Activated naive CD4-positive, alpha-beta T cell treated with anti-CD3 and anti-CD28 coated beads, Interleukin-2, amount 50 U/mL, for 16 hours (primary cell): Measurements from ENCODE around the gene PTEN.
"Not testable (repeated sequence)": the region's sequence is repeated elsewhere in the genome, so short reads cannot be mapped to it uniquely, and the experiment has no call there.

Experiments used
- DNase-seq: peaks from one replicate; pipeline ENCODE4 v3.0.0-alpha.2; 2020

PTEN gene

GRCh38 chr10:87863053-87863943, at the start of gene PTEN, which contains the start of gene KLLN:
Gene PTEN, plus strand, starts transcription at chr10:87863625. Its CDS starts 845 bp downstream, at chr10:87864470.
Gene KLLN, minus strand, starts transcription at chr10:87863533. Its CDS starts 1,046 bp downstream, at chr10:87862487.
- peak; percentile 84 for DNase-seq

- DNase-seq: no peak
Measured at GRCh38 chr10:87816163-87816897, 47.1 kb upstream of the PTEN start.

DNA sequence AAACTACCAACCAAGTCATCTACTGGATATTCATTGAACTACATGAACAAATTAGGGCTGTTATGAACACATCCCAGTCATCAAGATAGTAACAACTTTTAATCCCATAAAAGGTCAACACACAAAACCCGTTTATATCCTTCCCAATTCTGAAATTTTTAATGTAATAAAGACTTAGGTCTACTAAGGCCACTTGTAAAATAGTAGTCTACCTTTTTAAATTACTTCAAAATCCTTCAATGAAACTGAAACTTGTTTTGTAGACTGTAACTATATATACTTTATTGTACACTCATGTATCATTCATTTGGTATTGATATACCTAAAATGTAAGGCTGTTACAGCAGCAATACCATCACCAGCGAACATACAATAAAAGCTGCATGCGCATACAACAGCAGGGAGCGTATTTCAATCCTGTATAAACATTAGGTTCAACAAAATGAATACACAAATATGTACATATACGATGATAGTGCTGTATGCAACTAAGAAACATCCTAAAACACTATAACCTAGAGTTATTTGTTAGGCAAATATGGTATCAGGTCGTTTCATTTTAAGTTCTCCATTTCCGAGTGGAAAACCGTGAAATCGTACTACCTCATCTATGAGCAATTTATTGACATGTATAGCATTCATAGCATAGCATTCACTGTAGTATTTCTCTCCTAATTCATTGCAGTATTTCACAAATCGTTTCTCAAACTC, 46.4 kb upstream of the PTEN start:
- DNase-seq: no peak

DNA sequence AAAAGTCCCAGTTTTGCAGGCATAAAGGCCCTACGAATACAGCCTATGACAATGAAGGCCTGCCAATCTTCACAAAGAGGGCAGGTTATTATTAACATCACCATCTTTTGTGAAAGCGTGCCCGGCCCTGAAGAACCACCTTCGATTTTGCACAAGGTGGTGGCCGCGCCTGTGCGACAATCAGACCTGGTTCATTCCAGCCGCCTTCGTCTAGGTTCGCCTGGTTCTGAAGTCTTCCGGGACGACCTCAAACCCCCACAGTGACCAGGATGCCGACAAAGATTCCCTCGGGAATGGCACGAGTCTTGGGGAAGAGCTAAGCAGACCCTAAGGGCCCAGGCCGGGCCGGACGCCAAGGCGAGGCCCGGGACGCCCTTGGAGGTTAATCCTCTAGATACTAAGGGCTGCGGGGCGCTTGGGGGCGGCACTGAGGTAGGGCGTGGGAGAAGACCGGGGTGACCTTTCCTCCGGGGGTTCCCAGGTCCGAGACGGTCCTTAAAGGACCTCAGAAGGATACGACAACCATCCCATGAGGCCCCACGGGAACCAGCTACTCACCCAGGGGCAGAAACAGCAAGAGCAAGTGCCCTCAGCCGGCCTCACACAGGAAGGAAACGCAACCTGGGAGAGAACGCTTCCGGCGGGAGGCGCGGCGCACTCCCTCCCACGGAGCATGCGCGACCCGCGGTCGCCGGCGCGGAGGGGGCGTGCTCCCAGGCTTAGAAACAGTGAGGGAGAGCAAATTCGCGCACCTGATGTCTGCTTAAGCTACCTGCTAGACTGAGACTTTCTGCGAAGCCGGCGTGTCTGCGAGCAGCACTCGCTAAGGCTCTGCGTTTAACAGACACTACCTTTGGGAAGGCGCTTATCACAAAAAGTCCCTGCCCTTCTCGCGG, 45.6 kb upstream of the PTEN start, which contains the start of gene ATAD1:
Gene ATAD1, minus strand, starts transcription at position 618 of the 896 bp plus-strand sequence. CDS start 3,627 bp downstream, outside the sequence.
- DNase-seq: peak; percentile 89

DNA sequence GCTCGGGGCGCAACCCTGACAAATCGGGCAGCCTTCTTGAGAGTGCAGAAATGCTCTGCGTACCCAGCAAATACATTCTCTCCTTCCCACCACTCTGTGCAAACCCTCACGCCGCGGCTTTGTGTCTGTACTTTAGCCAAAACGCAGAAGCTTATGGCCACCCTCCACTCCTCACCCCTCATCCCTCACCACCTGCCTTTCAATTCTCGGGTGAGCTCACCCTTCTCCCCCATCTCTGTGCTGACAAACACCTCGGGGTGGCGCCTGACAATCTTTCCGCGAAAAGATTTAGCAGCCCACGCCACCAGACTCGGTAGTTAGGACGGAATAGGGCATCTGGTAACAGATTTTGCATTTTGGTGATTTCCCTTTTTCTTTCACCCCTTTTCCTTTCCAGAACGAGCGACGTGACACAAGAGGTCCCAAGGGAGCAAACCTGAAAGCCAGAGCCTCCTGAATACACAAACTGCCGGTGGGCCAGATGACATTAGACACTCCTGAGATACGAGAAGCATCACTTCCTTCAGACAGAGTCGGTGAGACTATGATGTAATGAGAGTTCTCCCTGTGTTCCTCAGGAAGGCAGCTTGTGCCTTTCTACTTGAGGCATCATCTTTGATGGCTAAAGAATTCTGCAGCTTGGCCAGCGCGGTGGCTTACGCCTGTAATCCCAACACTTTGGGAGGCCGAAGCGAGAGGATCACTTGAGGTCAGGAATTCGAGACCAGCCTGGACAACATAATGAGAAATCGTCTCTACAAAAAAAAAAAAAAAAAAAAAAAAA, 44.7 kb upstream of the PTEN start:
- peak; percentile 74 for DNase-seq

GRCh38 chr10:87819289-87819585, 44.2 kb upstream of the PTEN start:
- DNase-seq: no peak

DNA sequence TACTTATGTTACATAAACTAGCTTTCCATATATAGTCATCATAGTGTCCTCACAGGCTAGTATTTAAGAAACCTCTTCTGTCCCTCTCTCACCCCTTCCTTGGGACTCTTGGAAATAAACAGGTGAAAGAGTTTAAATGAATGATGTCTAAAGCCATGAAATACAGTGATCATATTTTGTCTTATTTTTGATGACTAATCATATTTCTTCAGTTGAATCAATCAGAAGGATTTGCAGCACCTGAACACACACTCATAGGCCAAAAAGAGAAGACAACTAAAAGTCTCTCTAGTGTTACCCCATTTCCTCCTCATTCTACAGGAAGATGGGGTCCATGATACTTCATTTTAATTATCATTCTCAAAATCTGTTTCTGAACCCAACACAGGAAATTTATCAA, 36.8 kb upstream of the PTEN start:
- no peak for DNase-seq

- DNase-seq: no peak
Measured at GRCh38 chr10:87827681-87828080, 35.7 kb upstream of the PTEN start.

DNA sequence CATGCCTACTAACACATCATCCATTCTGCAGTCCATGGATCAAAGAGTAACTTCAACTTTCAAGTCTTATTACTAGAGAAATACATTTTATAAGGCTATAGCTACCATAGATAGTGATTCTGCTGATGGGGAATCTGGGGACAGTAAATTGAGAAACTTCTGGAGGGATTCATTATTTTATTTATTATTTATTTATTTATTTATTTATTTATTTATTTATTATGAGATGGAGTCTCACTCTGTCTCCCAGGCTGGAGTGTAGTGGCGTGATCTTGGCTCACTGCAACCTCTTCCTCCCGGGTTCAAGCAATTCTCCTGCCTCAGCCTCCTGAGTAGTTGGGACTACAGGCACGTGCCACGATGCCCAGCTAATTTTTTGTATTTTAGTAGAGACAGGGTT, 34.4 kb upstream of the PTEN start:
- DNase-seq: not testable (repeated sequence)

DNA sequence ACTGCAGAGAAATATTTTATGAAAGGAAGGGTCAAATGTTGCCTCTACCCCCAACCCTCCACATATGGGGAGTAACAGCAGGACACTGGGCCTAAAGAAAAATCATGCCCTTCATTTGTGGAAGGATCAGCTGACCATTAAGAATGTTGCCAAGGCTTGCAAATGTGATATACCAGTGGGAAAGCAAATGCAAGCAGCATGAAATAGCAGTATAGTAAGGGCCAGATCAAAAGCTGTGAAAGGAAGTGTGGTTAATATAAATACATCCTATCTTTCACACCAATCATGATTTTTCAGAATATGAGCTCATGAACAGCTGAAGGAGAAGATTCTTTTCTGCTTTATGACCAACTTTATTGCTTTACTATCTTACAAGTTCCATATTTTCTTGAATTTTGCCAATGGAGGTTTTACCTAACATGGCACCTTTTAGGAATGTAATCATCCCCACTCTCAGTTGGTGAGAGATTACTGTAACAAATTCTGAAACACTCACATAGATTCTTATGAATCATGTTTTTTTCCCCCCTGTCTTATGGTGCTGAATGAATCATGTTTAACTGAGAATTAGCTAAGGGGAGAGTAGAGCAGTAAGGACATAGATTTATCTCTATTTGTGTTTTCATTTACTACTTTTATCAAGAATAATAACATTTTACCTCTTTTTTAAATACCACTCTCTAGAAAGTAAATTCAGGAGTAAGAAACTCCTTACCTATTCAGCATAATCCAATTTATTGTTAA, 33.3 kb upstream of the PTEN start:
- DNase-seq: no peak

- no peak for DNase-seq
Measured at GRCh38 chr10:87836098-87836497, 27.3 kb upstream of the PTEN start.

DNA sequence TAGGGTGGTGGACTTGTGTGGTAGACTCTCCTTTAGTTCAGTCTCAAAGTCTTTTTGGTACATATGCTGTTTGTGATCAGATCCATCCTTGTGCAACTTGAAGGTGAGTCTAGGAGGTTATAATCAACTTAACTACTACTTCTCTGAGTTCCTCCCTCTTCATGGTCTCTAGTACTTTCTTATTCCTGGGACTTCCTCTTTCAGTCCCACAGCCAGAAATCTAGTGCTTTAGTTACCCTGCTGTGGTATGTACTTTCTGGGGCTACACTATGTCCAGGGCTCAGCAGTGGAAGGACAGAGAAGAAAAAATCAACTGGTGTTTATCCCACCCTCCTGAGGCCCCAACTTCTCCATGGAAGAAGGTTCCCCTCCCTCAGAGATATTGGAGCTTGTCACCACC, 26.0 kb upstream of the PTEN start:
- no peak for DNase-seq

DNA sequence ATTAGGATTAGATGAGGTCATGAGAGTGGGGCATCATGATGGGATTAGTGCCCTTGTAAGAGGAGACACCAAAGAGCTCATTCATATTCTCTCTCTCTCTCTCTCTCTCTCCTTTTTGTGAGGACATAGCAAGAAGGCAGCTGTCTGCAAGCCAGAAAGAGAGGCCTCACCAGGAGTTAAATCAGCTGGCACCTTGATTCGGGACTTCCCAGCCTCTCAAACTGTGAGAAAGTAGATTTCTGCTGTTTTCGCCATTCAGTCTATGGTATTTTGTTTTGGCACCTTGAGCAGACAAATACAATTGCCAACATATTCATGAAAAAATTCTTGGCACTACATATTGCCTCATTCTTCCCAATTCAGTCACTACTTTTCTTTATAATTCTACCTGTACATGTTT, 24.8 kb upstream of the PTEN start:
- no peak for DNase-seq

DNA sequence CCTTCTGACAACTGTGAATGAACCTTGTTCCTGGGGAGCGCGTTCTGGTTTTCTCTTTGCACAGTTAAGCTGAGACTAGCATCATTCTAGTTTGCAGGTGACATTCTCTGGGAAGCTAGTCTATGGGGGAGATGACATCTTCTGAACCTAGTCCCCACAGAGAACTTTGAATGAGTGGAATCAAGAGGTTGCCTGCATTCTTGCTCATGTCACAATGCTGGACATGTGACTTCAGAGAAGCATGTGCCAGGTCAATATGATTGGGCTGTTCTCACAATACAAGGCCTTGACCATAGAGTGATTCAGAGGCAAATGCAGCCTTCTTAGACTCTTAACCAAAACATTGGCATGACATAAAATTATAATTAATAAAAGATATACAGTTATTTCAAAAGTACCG, 22.2 kb upstream of the PTEN start:
- no peak for DNase-seq

DNA sequence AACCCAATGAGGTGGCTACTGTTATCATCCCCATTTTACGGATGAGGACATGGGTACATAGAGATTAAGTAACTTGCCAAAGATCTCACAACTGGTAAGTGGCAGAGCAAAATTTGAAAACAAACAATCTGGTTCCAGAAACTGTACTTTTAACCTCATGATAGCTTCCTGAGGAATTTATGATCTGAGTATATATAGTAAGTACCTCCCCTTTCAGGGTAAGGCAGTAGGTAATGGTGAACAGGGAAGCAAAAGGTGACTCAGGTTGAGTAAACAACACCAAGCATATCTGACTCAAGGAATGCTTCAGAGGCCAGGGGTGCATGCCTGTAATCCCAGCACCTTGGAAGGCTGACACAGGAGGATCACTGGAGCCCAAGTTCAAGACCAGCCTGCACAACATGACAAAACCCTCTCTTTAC, 21.2 kb upstream of the PTEN start:
- no peak for DNase-seq

DNA sequence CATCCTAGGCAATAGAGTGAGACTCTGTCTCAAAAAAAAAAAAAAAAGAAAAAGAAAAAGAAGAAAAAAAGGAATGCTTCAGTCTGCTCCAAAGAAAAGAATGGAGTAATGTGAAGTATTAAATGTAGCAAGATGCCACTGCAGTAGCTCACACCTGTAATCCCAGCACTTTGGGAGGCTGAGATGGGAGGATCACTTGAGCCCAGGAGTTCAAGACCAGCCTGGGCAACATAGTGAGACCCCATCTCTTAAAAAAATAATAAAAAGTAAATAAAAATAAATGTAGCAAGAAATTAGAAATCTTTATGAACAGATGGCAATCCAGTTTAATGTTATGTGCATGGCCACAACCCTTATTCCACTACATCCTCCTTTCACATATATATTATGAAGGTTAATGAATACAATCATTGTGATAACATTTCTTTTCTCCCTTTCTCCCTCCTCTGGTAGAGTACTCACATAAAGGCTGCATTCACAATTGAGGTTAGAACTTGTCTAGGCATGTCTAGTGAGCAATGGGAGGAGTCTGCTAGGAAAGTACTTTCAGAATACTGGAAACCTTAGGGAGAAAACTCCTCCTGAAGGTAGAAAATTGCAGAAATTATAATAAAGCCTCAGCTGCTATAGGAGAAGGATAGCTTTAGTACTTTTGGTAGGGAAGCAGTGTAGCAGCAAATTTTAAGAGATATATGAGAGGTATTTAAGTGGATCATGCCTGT, 20.5 kb upstream of the PTEN start:
- no peak for DNase-seq

DNA sequence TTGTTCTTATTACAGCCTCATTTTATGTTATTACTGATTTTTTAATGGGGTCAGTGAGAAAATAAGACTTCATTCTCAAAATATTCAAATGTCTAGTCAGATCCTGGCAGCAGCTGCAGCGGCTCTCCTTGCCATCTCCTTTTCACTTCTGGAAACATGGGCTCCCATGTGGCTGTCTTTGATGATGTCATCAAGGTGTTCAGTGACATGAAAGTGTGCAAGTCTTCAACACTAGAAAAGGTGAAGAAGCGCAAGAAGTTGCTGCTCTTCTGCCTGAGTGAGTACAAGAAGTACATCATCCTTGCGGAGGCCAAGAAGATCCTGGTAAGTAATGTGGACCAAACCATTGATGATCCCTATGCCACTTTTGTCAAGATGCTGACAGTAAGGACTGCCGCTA, 19.7 kb upstream of the PTEN start:
- no peak for DNase-seq

- no peak for DNase-seq
Measured at GRCh38 chr10:87844837-87845623, 18.4 kb upstream of the PTEN start.

GRCh38 chr10:87845624-87845998, 17.8 kb upstream of the PTEN start:
- no peak for DNase-seq
